ENCODE data around the gene DRGX. TPM values are rescaled to one million over a fixed set of nuclear protein-coding genes. Genes with fewer than 3 reads are reported as not detected.

DRGX gene
- total RNA-seq, 1 donor from 2014 or later: not detected

DNA sequence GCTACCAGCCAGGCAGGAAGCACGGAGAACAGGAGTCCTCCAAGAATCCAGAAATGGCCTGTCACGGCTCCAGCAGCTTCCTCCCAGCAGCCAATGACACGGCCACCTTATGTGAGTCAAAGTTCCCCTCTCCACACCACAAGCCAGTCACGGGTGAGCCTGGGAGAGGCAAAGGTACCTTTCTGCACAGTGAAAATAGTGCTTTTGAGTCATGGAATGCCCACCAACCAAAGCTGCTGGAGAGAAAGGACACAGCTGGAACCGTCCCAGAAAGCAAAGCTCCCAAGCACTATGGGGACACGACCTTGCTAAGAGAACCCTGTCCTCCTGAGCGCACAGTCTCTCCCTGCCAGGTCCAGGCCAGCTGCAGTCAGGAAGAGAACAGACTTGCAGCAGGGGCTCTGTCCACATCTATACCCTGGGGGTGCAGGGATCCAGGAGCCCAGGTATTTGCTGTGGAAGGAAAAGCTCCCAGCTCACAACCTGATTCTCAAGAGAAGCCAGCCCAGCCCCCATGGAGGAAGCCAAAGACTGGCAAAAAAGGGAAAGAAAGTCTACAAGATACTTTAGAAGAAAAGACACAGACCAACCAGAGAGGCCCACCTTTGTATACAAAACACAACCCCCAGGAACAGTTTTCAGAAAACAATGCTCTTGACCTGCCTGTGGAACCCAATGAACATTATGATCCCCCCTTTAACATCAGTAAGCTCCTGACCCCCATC is 72.6 kb downstream of the DRGX start:
- peaks cover 9% of the 10 kb centered on the region for H3K27me3 Mint-ChIP-seq (ENCODE audit: unreplicated experiment)
- peak; percentile 53 for DNase-seq (ENCODE audit: extremely low spot score, unreplicated experiment)
- no peaks in the 10 kb centered on the region for H3K4me1 Mint-ChIP-seq (ENCODE audit: unreplicated experiment)
- H3K9me3 Mint-ChIP-seq (ENCODE audit: unreplicated experiment): no peaks in the 10 kb centered on the region
- no peak overlapping the region for H3K4me3 Mint-ChIP-seq (ENCODE audit: unreplicated experiment)
- TF ChIP-seq, protein P1, sequence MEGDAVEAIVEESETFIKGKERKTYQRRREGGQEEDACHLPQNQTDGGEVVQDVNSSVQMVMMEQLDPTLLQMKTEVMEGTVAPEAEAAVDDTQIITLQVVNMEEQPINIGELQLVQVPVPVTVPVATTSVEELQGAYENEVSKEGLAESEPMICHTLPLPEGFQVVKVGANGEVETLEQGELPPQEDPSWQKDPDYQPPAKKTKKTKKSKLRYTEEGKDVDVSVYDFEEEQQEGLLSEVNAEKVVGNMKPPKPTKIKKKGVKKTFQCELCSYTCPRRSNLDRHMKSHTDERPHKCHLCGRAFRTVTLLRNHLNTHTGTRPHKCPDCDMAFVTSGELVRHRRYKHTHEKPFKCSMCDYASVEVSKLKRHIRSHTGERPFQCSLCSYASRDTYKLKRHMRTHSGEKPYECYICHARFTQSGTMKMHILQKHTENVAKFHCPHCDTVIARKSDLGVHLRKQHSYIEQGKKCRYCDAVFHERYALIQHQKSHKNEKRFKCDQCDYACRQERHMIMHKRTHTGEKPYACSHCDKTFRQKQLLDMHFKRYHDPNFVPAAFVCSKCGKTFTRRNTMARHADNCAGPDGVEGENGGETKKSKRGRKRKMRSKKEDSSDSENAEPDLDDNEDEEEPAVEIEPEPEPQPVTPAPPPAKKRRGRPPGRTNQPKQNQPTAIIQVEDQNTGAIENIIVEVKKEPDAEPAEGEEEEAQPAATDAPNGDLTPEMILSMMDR (IDR thresholded peaks at IDR 0.05): no peak
- H3K27ac Mint-ChIP-seq (ENCODE audit: unreplicated experiment): no peak overlapping the region
- H3K36me3 Mint-ChIP-seq (ENCODE audit: unreplicated experiment): no peaks in the 10 kb centered on the region

DNA sequence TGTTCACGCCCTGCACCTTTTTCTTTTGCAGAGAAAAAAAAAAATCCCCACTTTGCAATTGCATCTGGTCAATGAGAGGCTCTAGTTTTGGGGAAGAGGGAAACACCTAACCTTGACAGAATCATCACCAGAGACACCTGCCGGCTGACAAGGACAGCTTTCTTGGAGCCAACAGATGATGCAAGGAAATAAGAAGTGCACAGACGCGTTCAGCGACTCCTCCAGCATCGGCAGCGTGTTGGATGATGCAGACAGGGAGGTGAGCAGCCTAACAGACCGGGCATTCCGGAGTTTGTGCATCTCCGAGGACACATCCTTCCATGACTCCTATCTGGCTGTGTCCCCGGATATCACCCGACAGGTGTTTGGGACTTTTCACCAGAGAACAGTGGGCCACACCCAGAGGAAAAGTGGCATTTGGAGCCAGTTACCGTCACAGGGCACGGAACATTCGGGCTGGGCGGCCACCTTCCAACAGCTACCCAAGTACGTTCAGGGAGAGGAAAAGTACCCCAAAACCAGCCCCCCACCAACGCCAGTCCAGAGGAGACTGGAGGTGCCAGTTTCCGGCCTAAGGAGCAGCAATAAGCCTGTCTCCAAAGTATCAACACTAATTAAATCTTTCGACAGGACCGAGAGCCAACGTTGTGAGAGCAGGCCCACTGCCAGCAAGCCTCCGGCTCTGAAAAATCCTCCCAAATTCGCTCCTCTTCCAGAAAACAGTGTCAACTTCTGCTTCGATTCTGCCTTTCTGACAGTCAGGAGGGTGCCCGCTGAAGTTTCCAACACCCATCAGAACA is 73.3 kb downstream of the DRGX start:
- Mint-ChIP-seq H3K27ac (ENCODE audit: unreplicated experiment) (no peak overlapping the region), H3K4me3 (ENCODE audit: unreplicated experiment) (no peak overlapping the region), H3K27me3 (ENCODE audit: unreplicated experiment) (peaks cover 9% of the 10 kb centered on the region), H3K36me3 (ENCODE audit: unreplicated experiment) (no peaks in the 10 kb centered on the region), H3K9me3 (ENCODE audit: unreplicated experiment) (no peaks in the 10 kb centered on the region), H3K4me1 (ENCODE audit: unreplicated experiment) (no peaks in the 10 kb centered on the region)
- TF ChIP-seq, protein P1 (IDR thresholded peaks at IDR 0.05): no peak
- DNase-seq (ENCODE audit: extremely low spot score, unreplicated experiment): peak; percentile 77

DNA sequence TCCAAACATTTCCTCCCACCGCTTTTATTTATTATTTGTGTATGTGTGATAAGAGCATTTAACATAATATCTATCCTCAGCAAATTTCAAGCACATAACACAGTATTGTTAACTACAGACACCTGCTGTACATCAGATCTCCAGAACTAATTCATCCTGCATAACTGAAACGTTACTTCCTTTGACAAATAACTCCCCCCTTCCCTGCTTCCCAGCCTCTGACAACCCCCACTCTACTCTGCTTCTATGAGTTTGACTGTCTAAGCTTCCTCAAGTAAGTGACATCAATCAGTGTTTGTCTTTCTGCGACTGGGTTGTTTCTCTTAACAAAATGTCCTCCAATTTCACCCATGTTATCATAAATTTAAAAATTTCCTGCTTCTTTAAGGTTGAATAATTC is 74.9 kb downstream of the DRGX start:
- Mint-ChIP-seq H3K4me3 (ENCODE audit: unreplicated experiment) (no peak overlapping the region), H3K9me3 (ENCODE audit: unreplicated experiment) (no peaks in the 10 kb centered on the region), H3K27ac (ENCODE audit: unreplicated experiment) (no peak overlapping the region), H3K4me1 (ENCODE audit: unreplicated experiment) (no peaks in the 10 kb centered on the region), H3K27me3 (ENCODE audit: unreplicated experiment) (peaks cover 9% of the 10 kb centered on the region), H3K36me3 (ENCODE audit: unreplicated experiment) (no peaks in the 10 kb centered on the region)
- peak; percentile 3 for DNase-seq (ENCODE audit: extremely low spot score, unreplicated experiment)
- TF ChIP-seq, protein P1 (IDR thresholded peaks at IDR 0.05): no peak

DNA sequence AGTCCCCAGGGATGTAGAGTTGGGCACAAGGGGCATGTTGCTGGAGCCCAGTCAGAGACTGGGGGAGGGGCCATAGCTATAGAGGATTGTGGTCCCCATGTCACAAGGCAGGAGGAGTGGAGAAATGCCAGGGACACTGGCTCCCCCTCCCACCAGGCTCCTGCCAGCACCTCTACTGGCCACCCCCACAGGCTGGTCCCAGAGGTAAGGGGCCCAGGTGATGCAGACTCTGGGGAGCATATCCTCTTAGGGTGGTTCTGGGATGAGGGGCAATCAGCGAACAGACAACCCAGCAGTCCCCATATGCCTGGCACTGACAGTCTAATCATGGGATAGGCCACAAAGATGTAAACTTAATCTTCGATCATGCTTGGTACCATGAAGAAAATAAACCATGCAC is 75.7 kb downstream of the DRGX start:
- Mint-ChIP-seq H3K4me3 (ENCODE audit: unreplicated experiment) (no peak overlapping the region), H3K27me3 (ENCODE audit: unreplicated experiment) (peaks cover 9% of the 10 kb centered on the region), H3K9me3 (ENCODE audit: unreplicated experiment) (no peaks in the 10 kb centered on the region), H3K4me1 (ENCODE audit: unreplicated experiment) (no peaks in the 10 kb centered on the region), H3K27ac (ENCODE audit: unreplicated experiment) (no peak overlapping the region), H3K36me3 (ENCODE audit: unreplicated experiment) (no peaks in the 10 kb centered on the region)
- TF ChIP-seq, protein P1 (IDR thresholded peaks at IDR 0.05): no peak
- peak; percentile 59 for DNase-seq (ENCODE audit: extremely low spot score, unreplicated experiment)

DNA sequence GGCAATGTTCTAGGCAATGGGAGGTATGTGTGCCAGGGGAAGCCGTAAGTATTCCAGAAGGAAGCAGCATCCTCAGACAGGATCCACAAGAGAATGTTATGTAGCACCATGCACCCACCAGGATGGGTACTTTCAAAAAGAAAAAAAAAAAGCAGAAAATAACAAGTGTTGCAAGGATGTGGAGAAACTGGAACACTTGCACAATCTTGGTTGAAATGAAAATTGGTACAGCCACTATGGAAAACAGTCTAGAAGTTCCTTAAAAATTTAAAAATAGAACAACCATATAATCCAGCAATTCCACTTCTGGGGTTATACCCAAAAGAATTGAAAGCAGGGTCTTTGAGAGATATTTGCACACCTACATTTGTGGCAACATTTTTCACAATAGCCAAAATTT is 76.7 kb downstream of the DRGX start:
- H3K4me1 Mint-ChIP-seq (ENCODE audit: unreplicated experiment): no peaks in the 10 kb centered on the region

More for the DNA sequence above, 76.7 kb downstream of the DRGX start:
- no peak for DNase-seq (ENCODE audit: extremely low spot score, unreplicated experiment)
- no peak overlapping the region for H3K4me3 Mint-ChIP-seq (ENCODE audit: unreplicated experiment)
- H3K9me3 Mint-ChIP-seq (ENCODE audit: unreplicated experiment): no peaks in the 10 kb centered on the region
- TF ChIP-seq, protein P1 (IDR thresholded peaks at IDR 0.05): no peak
- H3K27me3 Mint-ChIP-seq (ENCODE audit: unreplicated experiment): peaks cover 12% of the 10 kb centered on the region
- H3K36me3 Mint-ChIP-seq (ENCODE audit: unreplicated experiment): no peaks in the 10 kb centered on the region
- no peak overlapping the region for H3K27ac Mint-ChIP-seq (ENCODE audit: unreplicated experiment)
